Neural cell (in vitro differentiated cells): ENCODE data around the gene DOP1A.

Source experiments
- EP300 ChIP-seq: fragments of 450-650 bp; conservative IDR thresholded peaks from 2 replicates; pipeline ENCODE4 v1.6.1; 2014; ENCODE audit warnings: antibody characterized with exemption, mild to moderate bottlenecking, moderate library complexity; ENCODE audit not compliant: poor library complexity, severe bottlenecking
- EZH2 ChIP-seq: fragments of 200-600, 300-800 bp; shearing (Covaris generic), sonication (generic); IDR thresholded peaks from 2 replicates; pipeline ENCODE4 v1.6.1; 2014; ENCODE audit warnings: antibody characterized with exemption, low read length, borderline replicate concordance, mild to moderate bottlenecking; ENCODE audit not compliant: insufficient read depth, poor library complexity, severe bottlenecking
- POLR2AphosphoS5 ChIP-seq: IDR thresholded peaks from 2 replicates; pipeline ENCODE4 v1.6.1; 2012
- RAD21 ChIP-seq: fragments of 450-650 bp; conservative IDR thresholded peaks from 2 replicates; pipeline ENCODE4 v1.6.1; 2014; ENCODE audit warnings: antibody characterized with exemption, mild to moderate bottlenecking, moderate library complexity
- SMC3 ChIP-seq: fragments of 450-650 bp; conservative IDR thresholded peaks from 2 replicates; pipeline ENCODE4 v1.6.1; 2014; ENCODE audit warnings: antibody characterized with exemption, mild to moderate bottlenecking, moderate library complexity; ENCODE audit not compliant: poor library complexity
- TAF1 ChIP-seq: IDR thresholded peaks from 2 replicates; pipeline ENCODE4 v1.6.1; 2012; ENCODE audit warnings: low read depth
- TF ChIP-seq, protein P1 (sequence below): fragments of 450-650 bp; IDR thresholded peaks from 2 replicates; pipeline ENCODE4 v1.5.1; 2014; ENCODE audit warnings: antibody characterized with exemption, mild to moderate bottlenecking, moderate library complexity; ENCODE audit not compliant: poor library complexity, severe bottlenecking
- TF ChIP-seq, protein P2 (sequence below): IDR thresholded peaks from 2 replicates; pipeline ENCODE4 v1.6.1; 2012; ENCODE audit warnings: borderline replicate concordance

DNA sequence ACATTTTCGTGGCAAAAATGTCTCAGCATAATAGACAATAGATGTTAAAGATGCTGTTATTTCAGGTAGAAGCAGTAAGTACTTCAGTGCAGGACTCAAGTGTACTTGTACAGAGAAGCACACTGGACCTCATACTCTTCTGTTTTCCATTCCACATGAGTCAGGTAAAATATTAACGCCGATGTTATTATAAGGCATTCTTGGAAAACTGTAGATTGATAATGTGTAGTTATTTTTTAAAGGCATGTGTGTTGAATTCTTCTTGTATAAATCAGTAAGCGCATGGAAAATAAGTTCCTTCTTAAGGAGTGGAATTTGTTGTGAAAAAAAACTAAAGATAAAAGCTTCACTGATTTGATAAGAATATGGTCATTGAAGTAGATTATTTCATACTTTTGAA lies 45.8 kb downstream of the DOP1A start:
- TF ChIP-seq, protein P1, sequence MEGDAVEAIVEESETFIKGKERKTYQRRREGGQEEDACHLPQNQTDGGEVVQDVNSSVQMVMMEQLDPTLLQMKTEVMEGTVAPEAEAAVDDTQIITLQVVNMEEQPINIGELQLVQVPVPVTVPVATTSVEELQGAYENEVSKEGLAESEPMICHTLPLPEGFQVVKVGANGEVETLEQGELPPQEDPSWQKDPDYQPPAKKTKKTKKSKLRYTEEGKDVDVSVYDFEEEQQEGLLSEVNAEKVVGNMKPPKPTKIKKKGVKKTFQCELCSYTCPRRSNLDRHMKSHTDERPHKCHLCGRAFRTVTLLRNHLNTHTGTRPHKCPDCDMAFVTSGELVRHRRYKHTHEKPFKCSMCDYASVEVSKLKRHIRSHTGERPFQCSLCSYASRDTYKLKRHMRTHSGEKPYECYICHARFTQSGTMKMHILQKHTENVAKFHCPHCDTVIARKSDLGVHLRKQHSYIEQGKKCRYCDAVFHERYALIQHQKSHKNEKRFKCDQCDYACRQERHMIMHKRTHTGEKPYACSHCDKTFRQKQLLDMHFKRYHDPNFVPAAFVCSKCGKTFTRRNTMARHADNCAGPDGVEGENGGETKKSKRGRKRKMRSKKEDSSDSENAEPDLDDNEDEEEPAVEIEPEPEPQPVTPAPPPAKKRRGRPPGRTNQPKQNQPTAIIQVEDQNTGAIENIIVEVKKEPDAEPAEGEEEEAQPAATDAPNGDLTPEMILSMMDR = no peak
- TF ChIP-seq POLR2AphosphoS5 (no peak), EZH2 (no peak), TAF1 (no peak), SMC3 (no peak), RAD21 (no peak), EP300 (no peak)
- TF ChIP-seq, protein P2, sequence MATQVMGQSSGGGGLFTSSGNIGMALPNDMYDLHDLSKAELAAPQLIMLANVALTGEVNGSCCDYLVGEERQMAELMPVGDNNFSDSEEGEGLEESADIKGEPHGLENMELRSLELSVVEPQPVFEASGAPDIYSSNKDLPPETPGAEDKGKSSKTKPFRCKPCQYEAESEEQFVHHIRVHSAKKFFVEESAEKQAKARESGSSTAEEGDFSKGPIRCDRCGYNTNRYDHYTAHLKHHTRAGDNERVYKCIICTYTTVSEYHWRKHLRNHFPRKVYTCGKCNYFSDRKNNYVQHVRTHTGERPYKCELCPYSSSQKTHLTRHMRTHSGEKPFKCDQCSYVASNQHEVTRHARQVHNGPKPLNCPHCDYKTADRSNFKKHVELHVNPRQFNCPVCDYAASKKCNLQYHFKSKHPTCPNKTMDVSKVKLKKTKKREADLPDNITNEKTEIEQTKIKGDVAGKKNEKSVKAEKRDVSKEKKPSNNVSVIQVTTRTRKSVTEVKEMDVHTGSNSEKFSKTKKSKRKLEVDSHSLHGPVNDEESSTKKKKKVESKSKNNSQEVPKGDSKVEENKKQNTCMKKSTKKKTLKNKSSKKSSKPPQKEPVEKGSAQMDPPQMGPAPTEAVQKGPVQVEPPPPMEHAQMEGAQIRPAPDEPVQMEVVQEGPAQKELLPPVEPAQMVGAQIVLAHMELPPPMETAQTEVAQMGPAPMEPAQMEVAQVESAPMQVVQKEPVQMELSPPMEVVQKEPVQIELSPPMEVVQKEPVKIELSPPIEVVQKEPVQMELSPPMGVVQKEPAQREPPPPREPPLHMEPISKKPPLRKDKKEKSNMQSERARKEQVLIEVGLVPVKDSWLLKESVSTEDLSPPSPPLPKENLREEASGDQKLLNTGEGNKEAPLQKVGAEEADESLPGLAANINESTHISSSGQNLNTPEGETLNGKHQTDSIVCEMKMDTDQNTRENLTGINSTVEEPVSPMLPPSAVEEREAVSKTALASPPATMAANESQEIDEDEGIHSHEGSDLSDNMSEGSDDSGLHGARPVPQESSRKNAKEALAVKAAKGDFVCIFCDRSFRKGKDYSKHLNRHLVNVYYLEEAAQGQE = no peak
